H9 (cell line): ENCODE measurements around the gene ACOT11. TPM values are rescaled to one million over a fixed set of nuclear protein-coding genes. Genes with fewer than 3 reads are reported as not detected.
A peak's percentile ranks its signal among the peaks of the same experiment; 100 is the strongest.

Experiments
- DNase-seq: peaks from one replicate; pipeline ENCODE4 v3.0.0-alpha.2; 2017
- H2AFZ ChIP-seq: one replicate; pipeline ENCODE4 v1.6.1; 2013; ENCODE audit warnings: mild to moderate bottlenecking, low read length, control low read depth, moderate library complexity
- H2AK5ac ChIP-seq: 2 replicates; pipeline ENCODE4 v1.6.1; 2013; ENCODE audit warnings: low read length, control low read depth, mixed read lengths; ENCODE audit not compliant: insufficient read length
- H2BK120ac ChIP-seq: one replicate; pipeline ENCODE4 v1.6.1; 2013; ENCODE audit warnings: low read depth, mild to moderate bottlenecking, low read length, control low read depth, inconsistent platforms; ENCODE audit not compliant: poor library complexity, severe bottlenecking
- H2BK12ac ChIP-seq: 2 replicates; pipeline ENCODE4 v1.6.1; 2013; ENCODE audit warnings: low read length, control low read depth, mixed read lengths, low read depth; ENCODE audit not compliant: insufficient read length
- H2BK15ac ChIP-seq: 2 replicates; pipeline ENCODE4 v1.6.1; 2013; ENCODE audit warnings: low read depth, low read length, control low read depth
- H2BK20ac ChIP-seq: one replicate; pipeline ENCODE4 v1.6.1; 2013; ENCODE audit warnings: low read depth, mild to moderate bottlenecking, low read length, control low read depth, inconsistent platforms; ENCODE audit not compliant: poor library complexity, severe bottlenecking
- H2BK5ac ChIP-seq: 2 replicates; pipeline ENCODE4 v1.6.1; 2013; ENCODE audit warnings: low read length, control low read depth, mixed read lengths; ENCODE audit not compliant: insufficient read length
- H3K14ac ChIP-seq: 2 replicates; pipeline ENCODE4 v1.6.1; 2013; ENCODE audit warnings: low read length, control low read depth; ENCODE audit not compliant: insufficient read depth
- H3K18ac ChIP-seq: 2 replicates; pipeline ENCODE4 v1.6.1; 2013; ENCODE audit warnings: low read depth, mild to moderate bottlenecking, mixed read lengths, low read length, control low read depth; ENCODE audit not compliant: insufficient read length
- H3K23ac ChIP-seq: 2 replicates; pipeline ENCODE4 v1.6.1; 2013; ENCODE audit warnings: low read length, control low read depth, mixed read lengths, low read depth; ENCODE audit not compliant: insufficient read length
- H3K23me2 ChIP-seq: 2 replicates; pipeline ENCODE4 v1.6.1; 2013; ENCODE audit warnings: low read depth, mild to moderate bottlenecking, mixed read lengths, low read length, control low read depth; ENCODE audit not compliant: insufficient read length, poor library complexity, severe bottlenecking
- H3K27ac ChIP-seq: 2 replicates; pipeline ENCODE4 v1.5.1; 2013; ENCODE audit warnings: low read length, control low read depth, mixed read lengths, low read depth; ENCODE audit not compliant: insufficient read length
- H3K27me3 ChIP-seq: 2 replicates; pipeline ENCODE4 v1.6.1; 2013; ENCODE audit warnings: low read length, control low read depth, inconsistent platforms; ENCODE audit not compliant: insufficient read depth
- H3K4ac ChIP-seq: 2 replicates; pipeline ENCODE4 v1.6.1; 2013; ENCODE audit warnings: low read depth, mild to moderate bottlenecking, control low read depth, inconsistent platforms, low read length, moderate library complexity
- H3K4me1 ChIP-seq: 2 replicates; pipeline ENCODE4 v1.6.1; 2013; ENCODE audit warnings: low read length, control low read depth, inconsistent platforms; ENCODE audit not compliant: insufficient read depth
- H3K4me2 ChIP-seq: 2 replicates; pipeline ENCODE4 v1.6.1; 2013; ENCODE audit warnings: low read length, control low read depth, mixed read lengths; ENCODE audit not compliant: insufficient read length, insufficient read depth
- H3K56ac ChIP-seq: 2 replicates; pipeline ENCODE4 v1.6.1; 2013; ENCODE audit warnings: low read depth, mild to moderate bottlenecking, mixed read lengths, low read length, control low read depth; ENCODE audit not compliant: insufficient read length
- H3K79me1 ChIP-seq: 2 replicates; pipeline ENCODE4 v1.6.1; 2013; ENCODE audit warnings: low read depth, mild to moderate bottlenecking, moderate library complexity, low read length, control low read depth, inconsistent platforms; ENCODE audit not compliant: insufficient read depth, poor library complexity, severe bottlenecking
- H3K79me2 ChIP-seq: 2 replicates; pipeline ENCODE4 v1.6.1; 2013; ENCODE audit warnings: low read length, control low read depth, inconsistent platforms; ENCODE audit not compliant: insufficient read depth
- H3K9ac ChIP-seq: 2 replicates; pipeline ENCODE4 v1.6.1; 2013; ENCODE audit warnings: low read length, control low read depth, mixed read lengths; ENCODE audit not compliant: insufficient read length; ENCODE audit errors: extremely low read depth
- H3K9me3 ChIP-seq: one replicate; pipeline ENCODE4 v1.6.1; 2013; ENCODE audit warnings: low read depth, low read length, inconsistent platforms; ENCODE audit not compliant: control insufficient read depth
- H3T11ph ChIP-seq: one replicate; pipeline ENCODE4 v1.6.1; 2013; ENCODE audit warnings: mild to moderate bottlenecking, low read length, control low read depth, inconsistent platforms
- H4K20me1 ChIP-seq: one replicate; pipeline ENCODE4 v1.6.1; 2013; ENCODE audit not compliant: control insufficient read depth, insufficient read length, insufficient read depth
- H4K5ac ChIP-seq: 2 replicates; pipeline ENCODE4 v1.6.1; 2013; ENCODE audit warnings: low read depth, mild to moderate bottlenecking, mixed read lengths, low read length, control low read depth; ENCODE audit not compliant: insufficient read length
- H4K8ac ChIP-seq: replicated peaks from 2 replicates; pipeline ENCODE4 v1.6.1; 2013; ENCODE audit warnings: low read length, control low read depth, mixed read lengths, low read depth; ENCODE audit not compliant: insufficient read length
- H4K91ac ChIP-seq: 2 replicates; pipeline ENCODE4 v1.6.1; 2013; ENCODE audit warnings: low read depth, mild to moderate bottlenecking, moderate library complexity, mixed read lengths, low read length, control low read depth; ENCODE audit not compliant: insufficient read length
- H3K27ac Mint-ChIP-seq, 3 experiments: 2 replicates in 2 of 3; 3 replicates in 1 of 3; pipeline ENCODE4 v1.8.0; 2020 to 2021; ENCODE audit warnings: mixed read lengths in 3 of 3, mild to moderate bottlenecking in 1 of 3, moderate library complexity in 1 of 3
- H3K27me3 Mint-ChIP-seq: 2 replicates; pipeline ENCODE4 v1.8.0; 2021; ENCODE audit warnings: low read depth, mild to moderate bottlenecking, moderate library complexity, mixed read lengths
- H3K36me3 Mint-ChIP-seq, 3 experiments: 2 replicates in 2 of 3; 3 replicates in 1 of 3; pipeline ENCODE4 v1.8.0; 2020 to 2021; ENCODE audit warnings: low read depth in 3 of 3, mixed read lengths in 3 of 3; ENCODE audit not compliant: insufficient read depth in 1 of 3
- H3K4me1 Mint-ChIP-seq, 2 experiments: 2 replicates each; pipeline ENCODE4 v1.8.0; 2020; ENCODE audit warnings: mixed read lengths in 2 of 2
- H3K4me3 Mint-ChIP-seq, 2 experiments: 2 replicates in 1 of 2; 3 replicates in 1 of 2; pipeline ENCODE4 v1.8.0; 2020 to 2021; ENCODE audit warnings: mild to moderate bottlenecking in 2 of 2, mixed read lengths in 2 of 2, moderate library complexity in 1 of 2
- H3K9me3 Mint-ChIP-seq, 2 experiments: 2 replicates in 1 of 2; 3 replicates in 1 of 2; pipeline ENCODE4 v1.8.0; 2020; ENCODE audit warnings: mild to moderate bottlenecking in 2 of 2, mixed read lengths in 2 of 2, moderate library complexity in 1 of 2
- WGBS: extraction: QIAGEN DNeasy Blood & Tissue Kit; methylation state at CpG from one replicate; pipeline ENCODE4 v1.1.7; 2013; ENCODE audit warnings: missing lambda C conversion rate, low lambda C conversion rate, mixed read lengths; ENCODE audit not compliant: insufficient read length; ENCODE audit errors: extremely low coverage; 5-methylcytosine and 5-hydroxymethylcytosine counted together
- total RNA-seq: library from RNA; stranded (reverse); gene quantifications from 2 replicates; pipeline ENCODE4 v1.2.1, GENCODE V29; 2021
- TF ChIP-seq, protein P1 (sequence below): fragments of 200-600 bp; sonication (generic); conservative IDR thresholded peaks from 3 replicates; pipeline ENCODE4 v1.8.0; 2021; ENCODE audit warnings: antibody characterized with exemption, mild to moderate bottlenecking

ACOT11 gene
- total RNA-seq, 1 experiment from 2014 or later = 4.0 TPM

- H3K4me3 Mint-ChIP-seq = no peak overlapping the region
- no peak overlapping the region for H2BK20ac ChIP-seq
- no peak overlapping the region for H3T11ph ChIP-seq
- H2AK5ac ChIP-seq = no peak overlapping the region
- no peak overlapping the region for H4K8ac ChIP-seq
- H3K27ac ChIP-seq = no peak overlapping the region
- WGBS = no CpG with 5 or more reads among the region's 13 CpGs
- no peak overlapping the region for H3K18ac ChIP-seq
- no peak overlapping the region for H3K4ac ChIP-seq
- peak overlapping the region; percentile 12 to 74 (median 33); a peak in 1 of 7 replicates for H3K27ac Mint-ChIP-seq
- H2BK12ac ChIP-seq = no peak overlapping the region
- H3K4me1 Mint-ChIP-seq = peaks cover 3 to 17% of the 10 kb centered on the region in 2 experiments; a peak in 3 of 4 replicates
- H4K20me1 ChIP-seq = no peaks in the 10 kb centered on the region
- H4K91ac ChIP-seq = no peak overlapping the region
- no peaks in the 10 kb centered on the region for H3K79me1 ChIP-seq
- no peak for DNase-seq
- no peak overlapping the region for H2AFZ ChIP-seq
- TF ChIP-seq, protein P1, sequence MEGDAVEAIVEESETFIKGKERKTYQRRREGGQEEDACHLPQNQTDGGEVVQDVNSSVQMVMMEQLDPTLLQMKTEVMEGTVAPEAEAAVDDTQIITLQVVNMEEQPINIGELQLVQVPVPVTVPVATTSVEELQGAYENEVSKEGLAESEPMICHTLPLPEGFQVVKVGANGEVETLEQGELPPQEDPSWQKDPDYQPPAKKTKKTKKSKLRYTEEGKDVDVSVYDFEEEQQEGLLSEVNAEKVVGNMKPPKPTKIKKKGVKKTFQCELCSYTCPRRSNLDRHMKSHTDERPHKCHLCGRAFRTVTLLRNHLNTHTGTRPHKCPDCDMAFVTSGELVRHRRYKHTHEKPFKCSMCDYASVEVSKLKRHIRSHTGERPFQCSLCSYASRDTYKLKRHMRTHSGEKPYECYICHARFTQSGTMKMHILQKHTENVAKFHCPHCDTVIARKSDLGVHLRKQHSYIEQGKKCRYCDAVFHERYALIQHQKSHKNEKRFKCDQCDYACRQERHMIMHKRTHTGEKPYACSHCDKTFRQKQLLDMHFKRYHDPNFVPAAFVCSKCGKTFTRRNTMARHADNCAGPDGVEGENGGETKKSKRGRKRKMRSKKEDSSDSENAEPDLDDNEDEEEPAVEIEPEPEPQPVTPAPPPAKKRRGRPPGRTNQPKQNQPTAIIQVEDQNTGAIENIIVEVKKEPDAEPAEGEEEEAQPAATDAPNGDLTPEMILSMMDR = no peak
- no peak overlapping the region for H2BK15ac ChIP-seq
- H3K23me2 ChIP-seq = no peaks in the 10 kb centered on the region
- H3K9me3 ChIP-seq = no peaks in the 10 kb centered on the region
- H2BK120ac ChIP-seq = no peak overlapping the region
- no peaks in the 10 kb centered on the region; a peak in 2 of 7 replicates for H3K36me3 Mint-ChIP-seq
- no peak overlapping the region for H2BK5ac ChIP-seq
- H3K4me1 ChIP-seq = no peaks in the 10 kb centered on the region
- H3K4me2 ChIP-seq = no peak overlapping the region
- no peak overlapping the region for H4K5ac ChIP-seq
- H3K56ac ChIP-seq = no peak overlapping the region
- H3K27me3 Mint-ChIP-seq = peaks cover 1% of the 10 kb centered on the region; the same call in 1 of the 2 replicates
- H3K9ac ChIP-seq = no peak overlapping the region
- H3K27me3 ChIP-seq = no peaks in the 10 kb centered on the region
- H3K9me3 Mint-ChIP-seq = no peaks in the 10 kb centered on the region; a peak in 1 of 5 replicates
- H3K23ac ChIP-seq = no peak overlapping the region
- no peak overlapping the region for H3K14ac ChIP-seq
- H3K79me2 ChIP-seq = no peaks in the 10 kb centered on the region
These were observed 56.7 kb downstream of the ACOT11 start for GRCh38 chr1:54604572-54605370.
